ENCODE results near the gene GPX3. TPM values are rescaled to one million over a fixed set of nuclear protein-coding genes. Genes with fewer than 3 reads are reported as not detected.

The GPX3 gene
- total RNA-seq, 6 experiments from 2014 or later, result 192 to 869 (median 343) TPM

GRCh38 chr5:151030379-151030778 is 10.0 kb downstream of the GPX3 start:
- H3K27ac ChIP-seq, result peak overlapping the region; percentile 24 to 31 (median 26)

DNA sequence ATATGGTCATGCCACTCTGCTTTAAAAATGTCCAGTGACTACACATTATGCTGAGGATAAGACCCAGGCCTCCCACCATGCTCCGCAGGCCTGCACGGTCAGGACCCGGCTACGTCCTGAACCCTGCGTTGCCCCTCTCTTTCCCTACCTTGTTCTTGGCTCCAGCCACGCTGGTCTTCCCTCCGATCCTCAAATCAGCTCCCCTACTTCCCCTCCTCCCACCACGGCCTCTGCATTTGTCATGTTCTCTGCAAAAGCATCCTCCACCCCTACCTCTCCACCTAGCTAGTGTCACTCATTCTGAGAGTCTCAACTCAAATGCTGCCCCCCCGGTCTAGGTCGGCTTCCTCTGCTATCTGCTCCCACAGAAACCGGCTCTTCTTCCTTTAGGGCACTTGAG is 11.2 kb downstream of the GPX3 start:
- no peak for DNase-seq
- H3K36me3 ChIP-seq, result peaks cover 8 to 73% (median 35%) of the 10 kb centered on the region in 4 donors
- TF ChIP-seq CTCF (IDR thresholded peaks at IDR 0.05) (no peak), POLR2A (IDR thresholded peaks at IDR 0.05) (no peak)
- no peak overlapping the region for H3K4me3 ChIP-seq
- intact Hi-C loops (cut with DNase I), result no loop called here
- WGBS (ENCODE audit: insufficient coverage, low coverage, low lambda C conversion rate, missing lambda C conversion rate), result 83% methylated on average over 6 of the region's 11 CpGs
- H3K27ac ChIP-seq, result no peak overlapping the region
- ATAC-seq, result no peak
- H3K9me3 ChIP-seq, result no peaks in the 10 kb centered on the region
- H3K27me3 ChIP-seq, result no peaks in the 10 kb centered on the region
- no peaks in the 10 kb centered on the region for H3K4me1 ChIP-seq

More at GRCh38 chr5:151030379-151030778, 10.0 kb downstream of the GPX3 start:
- peak; percentile 18 for TF ChIP-seq POLR2A (IDR thresholded peaks at IDR 0.05)
- no peak for TF ChIP-seq CTCF (IDR thresholded peaks at IDR 0.05)
- peaks cover 0 to 10% (median 1%) of the 10 kb centered on the region in 4 donors for H3K4me1 ChIP-seq
- WGBS (ENCODE audit: insufficient coverage, low coverage, low lambda C conversion rate, missing lambda C conversion rate), result 41% methylated on average over 2 of the region's 4 CpGs
- no peak overlapping the region for H3K4me3 ChIP-seq
- no peaks in the 10 kb centered on the region for H3K27me3 ChIP-seq
- intact Hi-C loops (cut with DNase I), result no loop called here
- no peak for DNase-seq
- peaks cover 4 to 73% (median 33%) of the 10 kb centered on the region in 4 donors for H3K36me3 ChIP-seq
- H3K9me3 ChIP-seq, result no peaks in the 10 kb centered on the region
- peak; percentile 19 to 57 (median 48) for ATAC-seq

DNA sequence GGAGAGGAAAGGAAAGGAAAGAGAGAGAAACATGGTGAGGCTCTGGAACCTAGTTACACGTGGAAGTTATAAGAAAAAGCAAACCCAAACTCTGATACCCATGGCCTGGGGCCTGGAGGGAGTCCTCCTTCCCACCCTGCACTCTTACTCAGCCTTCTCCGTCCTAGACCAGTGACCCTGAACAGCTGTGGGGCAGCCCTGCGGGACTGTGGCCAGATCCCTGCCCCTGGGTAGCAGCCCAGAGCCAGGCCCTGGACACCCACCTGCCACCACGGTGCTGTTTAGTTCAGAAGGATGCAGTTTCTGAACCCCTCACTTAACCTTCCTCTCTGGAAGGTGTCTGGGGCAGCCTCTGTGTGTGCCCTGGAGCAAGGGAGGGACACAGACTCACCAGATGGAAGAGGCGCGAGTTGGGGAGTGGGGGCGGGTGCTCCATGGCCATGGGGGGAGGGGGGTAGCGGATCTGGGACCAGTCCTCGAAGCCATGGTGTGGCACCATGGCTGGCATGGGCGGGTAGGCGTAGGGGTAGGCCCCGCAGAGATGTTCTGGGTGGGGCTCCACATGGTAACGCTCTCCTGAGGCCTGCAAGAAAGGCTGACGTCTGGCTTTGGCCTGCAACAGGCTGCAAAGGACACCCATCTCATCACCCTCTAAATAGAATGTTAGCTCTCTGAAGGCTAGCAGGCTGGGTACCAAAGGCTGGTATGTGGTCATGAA is 13.0 kb downstream of the GPX3 start:
- intact Hi-C loops (cut with DNase I), result no loop called here
- WGBS (ENCODE audit: insufficient coverage, low coverage, low lambda C conversion rate, missing lambda C conversion rate), result 90% methylated on average over 8 of the region's 14 CpGs
- no peaks in the 10 kb centered on the region for H3K9me3 ChIP-seq
- H3K4me3 ChIP-seq, result no peak overlapping the region
- ATAC-seq, result no peak
- no peak overlapping the region for H3K27ac ChIP-seq
- no peak for DNase-seq
- TF ChIP-seq CTCF (IDR thresholded peaks at IDR 0.05) (no peak), POLR2A (IDR thresholded peaks at IDR 0.05) (no peak)
- H3K36me3 ChIP-seq, result peaks cover 8 to 63% (median 23%) of the 10 kb centered on the region in 4 donors
- H3K27me3 ChIP-seq, result no peaks in the 10 kb centered on the region
- H3K4me1 ChIP-seq, result peaks cover 0 to 13% (median 3%) of the 10 kb centered on the region in 4 donors

- ATAC-seq (peak in 1 of 4 donors; percentile 8), DNase-seq (no peak)
- H3K9me3 ChIP-seq, result no peaks in the 10 kb centered on the region
- WGBS (ENCODE audit: insufficient coverage, low coverage, low lambda C conversion rate, missing lambda C conversion rate), result 88% methylated on average over 10 of the region's 19 CpGs
- no peak for TF ChIP-seq POLR2A (IDR thresholded peaks at IDR 0.05)
- no peak for TF ChIP-seq CTCF (IDR thresholded peaks at IDR 0.05)
- no peaks in the 10 kb centered on the region for H3K27me3 ChIP-seq
- H3K36me3 ChIP-seq, result peaks cover 8 to 62% (median 20%) of the 10 kb centered on the region in 4 donors
- no peak overlapping the region for H3K27ac ChIP-seq
- H3K4me3 ChIP-seq, result no peak overlapping the region
- intact Hi-C loops (cut with DNase I), result no loop called here
- peaks cover 0 to 27% (median 14%) of the 10 kb centered on the region in 4 donors for H3K4me1 ChIP-seq
Observed at GRCh38 chr5:151034422-151035379, 14.3 kb downstream of the GPX3 start.
